GM12878 (cell line): ENCODE data around the gene THEM4.

Experiments used
- CEBPB ChIP-seq, 2 experiments: fragments of 150-350 bp in 1 of 2; IDR thresholded peaks; 2 replicates each; pipeline ENCODE4 v1.6.1; 2012 to 2014; ENCODE audit warnings: low read depth in 2 of 2, low read length in 2 of 2, borderline replicate concordance in 1 of 2, inconsistent platforms in 1 of 2
- CHD1 ChIP-seq: IDR thresholded peaks from 2 replicates; pipeline ENCODE4 v1.6.1; 2012; ENCODE audit warnings: low read depth, low read length, improper control_type of control experiment
- CTCF ChIP-seq, 3 experiments: IDR thresholded peaks in 2 of 3; conservative IDR thresholded peaks in 1 of 3; 2 replicates each; pipeline ENCODE4 v1.5.1; 2011; ENCODE audit warnings: low read depth in 3 of 3, low read length in 3 of 3, mild to moderate bottlenecking in 3 of 3, control low read depth in 2 of 3, moderate library complexity in 2 of 3, inconsistent platforms in 1 of 3, mixed read lengths in 1 of 3; ENCODE audit not compliant: control insufficient read depth in 2 of 3, insufficient read depth in 1 of 3; ENCODE audit errors: extremely low read depth in 1 of 3
- E2F4 ChIP-seq: IDR thresholded peaks from 2 replicates; pipeline ENCODE4 v1.6.1; 2012; ENCODE audit warnings: low read depth, low read length, improper control_type of control experiment
- EP300 ChIP-seq, 2 experiments: fragments of 150-350 bp in 1 of 2; IDR thresholded peaks; 2 replicates each; pipeline ENCODE4 v1.6.1; 2011 to 2012; ENCODE audit warnings: low read depth in 2 of 2, low read length in 2 of 2, borderline replicate concordance in 1 of 2, improper control_type of control experiment in 1 of 2, inconsistent platforms in 1 of 2; ENCODE audit not compliant: control insufficient read depth in 1 of 2
- IKZF2 ChIP-seq, 2 experiments: fragments of 450-650 bp; IDR thresholded peaks; 2 replicates each; pipeline ENCODE4 v1.6.1; 2017; ENCODE audit warnings: mild to moderate bottlenecking in 2 of 2, moderate library complexity in 2 of 2
- JUNB ChIP-seq: IDR thresholded peaks from 2 replicates; pipeline ENCODE4 v1.6.1; 2016; ENCODE audit warnings: antibody characterized with exemption, mild to moderate bottlenecking
- NFIC ChIP-seq: IDR thresholded peaks from 2 replicates; pipeline ENCODE4 v1.6.1; 2012; ENCODE audit warnings: low read depth, mild to moderate bottlenecking, inconsistent platforms, low read length, moderate library complexity
- RELB ChIP-seq: fragments of 450-650 bp; IDR thresholded peaks from 2 replicates; pipeline ENCODE4 v1.6.1; 2017; ENCODE audit warnings: low read depth, mild to moderate bottlenecking, moderate library complexity
- REST ChIP-seq: IDR thresholded peaks from 2 replicates; pipeline ENCODE4 v1.6.1; 2012; ENCODE audit warnings: mild to moderate bottlenecking, low read depth, low read length
- YY1 ChIP-seq: IDR thresholded peaks from 2 replicates; pipeline ENCODE4 v1.6.1; 2011; ENCODE audit warnings: low read depth, mild to moderate bottlenecking, low read length

- no peak for TF ChIP-seq REST
- TF ChIP-seq EP300 (IDR thresholded peaks at IDR 0.05; ENCODE audit: borderline replicate concordance in 1 of 2, control insufficient read depth in 1 of 2, low read depth in 2 of 2, low read length in 2 of 2), result no peak
- TF ChIP-seq CTCF (IDR thresholded peaks at IDR 0.05 in 2 of 3, conservative IDR thresholded peaks at IDR 0.05 in 1 of 3; ENCODE audit: control insufficient read depth in 2 of 3, extremely low read depth in 1 of 3, insufficient read depth in 1 of 3, low read depth in 3 of 3, low read length in 3 of 3), result no peak
- TF ChIP-seq JUNB, result no peak
- no peak for TF ChIP-seq YY1
- no peak for TF ChIP-seq IKZF2 (IDR thresholded peaks at IDR 0.05)
- no peak for TF ChIP-seq NFIC
- TF ChIP-seq RELB, result no peak
- TF ChIP-seq E2F4, result no peak
- no peak for TF ChIP-seq CEBPB (IDR thresholded peaks at IDR 0.05; ENCODE audit: borderline replicate concordance in 1 of 2, low read depth in 2 of 2, low read length in 2 of 2)
- TF ChIP-seq CHD1, result no peak
Measured at GRCh38 chr1:151825204-151825603, 84.1 kb downstream of the THEM4 start.
